CD4-positive, alpha-beta T cell treated with Interleukin-17A for 4 hours (primary cell): ENCODE results near the gene ATP1A3.
A peak's percentile ranks its signal among the peaks of the same experiment; 100 is the strongest.
"Not testable (repeated sequence)": the region's sequence is repeated elsewhere in the genome, so short reads cannot be mapped to it uniquely, and the experiment has no call there.

Source experiments
- DNase-seq: peaks from one replicate; pipeline ENCODE4 v3.0.0-alpha.2; 2020; ENCODE audit warnings: mixed read lengths

ATP1A3 gene

DNA sequence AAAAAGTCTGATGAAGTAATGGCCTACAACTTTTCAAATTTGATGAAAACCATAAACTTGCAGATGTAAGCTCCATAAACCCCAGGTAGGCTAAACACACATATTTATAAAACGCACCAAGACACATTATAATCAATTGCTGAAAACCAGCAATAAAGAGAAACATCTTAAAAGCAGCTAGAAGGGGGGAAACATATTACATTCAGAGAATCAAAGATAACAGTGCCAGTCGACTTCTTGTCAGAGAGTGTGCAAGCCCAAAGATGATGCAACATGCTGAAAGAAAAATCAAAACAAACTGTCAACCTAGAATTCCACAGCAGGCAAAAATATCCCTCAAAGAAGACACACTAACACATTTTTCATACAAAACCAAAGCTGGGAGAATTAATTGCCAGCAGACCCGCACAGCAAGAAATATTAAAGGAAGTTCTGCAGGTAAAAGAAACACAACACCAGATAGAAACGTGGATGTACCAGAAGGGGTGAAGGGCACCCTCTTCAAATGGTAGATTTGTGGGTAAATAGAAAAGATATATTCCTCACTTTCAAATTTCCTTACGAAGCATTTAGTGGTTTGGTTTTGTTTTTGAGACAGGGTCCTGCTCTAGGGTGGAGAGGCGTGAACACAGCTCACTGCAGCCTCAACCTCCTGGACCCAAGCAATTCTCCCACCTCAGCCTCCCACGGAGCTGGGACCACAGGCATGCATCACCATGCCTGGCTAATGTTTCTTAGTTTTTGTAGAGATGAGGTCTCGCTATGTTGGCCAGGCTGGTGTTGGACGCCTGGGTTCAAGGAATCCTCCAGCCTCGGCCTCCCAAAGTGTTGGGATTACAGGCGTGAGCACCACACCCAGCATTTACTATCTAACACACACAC, 16.5 kb upstream of the ATP1A3 start:
- DNase-seq: no peak

- no peak for DNase-seq
Observed at GRCh38 chr19:42006569-42006968, 12.5 kb upstream of the ATP1A3 start.

DNA sequence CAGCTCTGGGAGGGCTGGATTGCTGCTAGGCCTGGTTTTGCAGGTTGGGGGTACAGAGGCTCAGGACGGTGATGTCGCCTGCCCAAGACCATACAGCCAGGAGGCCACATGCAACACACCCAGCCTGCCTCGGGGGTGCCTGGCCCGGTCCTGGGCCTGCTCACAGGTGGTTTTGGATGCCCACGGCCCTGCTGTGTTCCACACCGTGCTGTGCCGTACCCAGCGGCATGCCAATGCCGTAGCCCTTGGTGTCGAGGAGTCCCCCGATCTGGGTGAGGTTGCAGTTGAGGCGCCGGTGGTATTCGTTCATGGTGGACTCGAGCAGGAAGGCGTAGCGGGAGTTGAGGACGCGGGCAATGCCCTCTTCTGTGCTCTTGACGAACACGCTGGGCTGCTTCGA, 11.5 kb upstream of the ATP1A3 start:
- DNase-seq: no peak

GRCh38 chr19:42003506-42004294, 9.7 kb upstream of the ATP1A3 start:
- DNase-seq: no peak

DNA sequence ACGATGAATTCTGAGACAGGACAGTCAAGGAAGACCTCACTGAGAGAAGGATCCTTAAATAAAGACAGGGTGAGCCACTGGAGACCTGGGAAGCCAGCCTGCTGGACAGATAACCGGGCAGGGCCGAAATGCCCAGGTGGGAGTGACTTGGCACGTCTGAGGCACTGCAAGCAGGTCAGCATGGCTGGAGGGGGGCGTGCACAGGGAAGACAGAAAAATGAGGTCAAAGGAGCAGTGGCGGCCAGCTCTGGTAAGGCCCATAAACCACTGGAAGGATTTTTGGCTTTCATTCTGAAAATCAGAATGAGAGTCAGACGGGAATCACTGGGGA, 5.8 kb upstream of the ATP1A3 start:
- DNase-seq: no peak

DNA sequence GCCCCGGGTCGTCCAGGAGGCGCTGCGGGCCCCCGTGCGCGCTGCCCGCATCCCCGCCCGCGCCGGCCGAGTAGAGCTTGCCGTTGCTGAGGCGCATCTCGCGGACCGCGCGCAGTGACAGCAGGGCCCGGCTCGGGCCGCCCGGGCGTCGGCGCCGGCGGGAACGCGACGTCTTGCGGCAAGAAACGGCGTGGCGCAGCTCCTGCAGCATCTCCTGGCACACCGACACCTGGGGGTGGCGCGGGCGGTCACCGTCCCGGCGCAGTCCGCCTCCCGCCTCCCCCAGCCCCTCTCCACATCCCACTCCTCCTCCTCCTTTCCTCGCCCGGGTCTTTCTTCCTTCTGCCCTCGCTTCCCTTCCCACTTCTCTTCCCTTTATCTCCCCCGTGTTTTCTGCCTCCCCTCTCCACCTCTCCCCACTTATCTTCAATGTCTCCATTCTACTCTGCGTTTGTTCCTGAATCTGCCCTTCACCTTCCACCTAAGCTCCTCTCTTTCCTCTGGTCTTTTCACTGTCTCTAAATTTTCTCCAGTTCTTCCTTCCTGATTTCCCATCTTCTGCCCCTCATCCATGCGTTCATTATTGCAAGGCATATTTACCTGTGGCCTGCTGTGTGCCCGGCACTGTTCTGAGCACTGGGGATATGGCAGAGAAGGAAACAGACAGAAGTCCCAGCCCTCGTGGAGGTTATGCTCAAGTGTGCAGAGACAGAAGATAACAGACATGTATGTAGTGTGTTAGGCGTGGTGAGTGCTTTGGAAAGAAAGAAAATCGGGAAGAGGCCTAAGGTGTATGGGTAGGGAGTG, 5.2 kb upstream of the ATP1A3 start:
- DNase-seq: no peak

- DNase-seq: peak; percentile 37
Observed at GRCh38 chr19:41998246-41999020, 4.4 kb upstream of the ATP1A3 start.

DNA sequence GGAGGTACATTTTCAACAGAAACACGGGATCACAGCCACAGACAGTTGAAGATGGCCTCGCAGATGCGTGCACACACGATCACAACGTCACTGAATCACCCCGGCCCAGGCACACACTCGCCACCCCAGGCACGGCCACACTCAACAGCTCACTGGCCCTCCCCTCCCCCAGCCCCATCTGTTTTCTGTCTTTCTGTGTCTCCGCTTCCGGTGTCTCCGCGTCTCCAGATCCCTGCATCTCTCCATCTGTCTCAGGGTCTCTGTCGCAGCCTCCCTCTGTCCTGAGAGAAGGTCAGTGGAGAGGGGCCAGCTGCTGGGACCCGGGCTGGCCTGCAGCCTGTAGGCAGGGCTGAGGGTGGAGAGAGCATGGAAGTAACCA, 3.8 kb upstream of the ATP1A3 start:
- no peak for DNase-seq

- peak; percentile 43 for DNase-seq
Observed at GRCh38 chr19:41997121-41997850, 3.3 kb upstream of the ATP1A3 start.

GRCh38 chr19:41995959-41996797, 2.1 kb upstream of the ATP1A3 start:
- no peak for DNase-seq

- no peak for DNase-seq
Observed at GRCh38 chr19:41994994-41995958, 1.2 kb upstream of the ATP1A3 start.

DNA sequence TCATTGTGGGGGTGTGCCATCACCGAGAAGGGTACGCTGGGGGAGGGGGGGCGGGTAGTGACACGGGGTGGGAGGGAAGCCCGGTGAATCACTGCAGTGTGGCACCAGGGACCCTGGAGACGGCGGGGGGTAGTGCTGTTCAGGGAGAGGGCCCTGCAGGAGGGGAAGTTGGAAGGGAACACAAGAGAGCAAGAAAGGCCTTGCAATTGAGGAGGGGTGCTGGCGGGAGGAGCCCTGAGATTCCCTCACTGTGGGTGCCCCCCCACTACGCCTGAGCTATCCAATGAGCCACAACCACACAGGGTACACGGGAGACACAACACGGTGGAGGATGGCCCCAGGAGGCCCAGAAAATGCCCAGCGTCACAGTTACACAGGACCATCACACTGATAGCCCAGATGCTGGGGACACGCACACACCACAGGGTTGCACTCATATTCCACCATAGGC, 516 bp upstream of the ATP1A3 start:
- peak; percentile 54 for DNase-seq

DNA sequence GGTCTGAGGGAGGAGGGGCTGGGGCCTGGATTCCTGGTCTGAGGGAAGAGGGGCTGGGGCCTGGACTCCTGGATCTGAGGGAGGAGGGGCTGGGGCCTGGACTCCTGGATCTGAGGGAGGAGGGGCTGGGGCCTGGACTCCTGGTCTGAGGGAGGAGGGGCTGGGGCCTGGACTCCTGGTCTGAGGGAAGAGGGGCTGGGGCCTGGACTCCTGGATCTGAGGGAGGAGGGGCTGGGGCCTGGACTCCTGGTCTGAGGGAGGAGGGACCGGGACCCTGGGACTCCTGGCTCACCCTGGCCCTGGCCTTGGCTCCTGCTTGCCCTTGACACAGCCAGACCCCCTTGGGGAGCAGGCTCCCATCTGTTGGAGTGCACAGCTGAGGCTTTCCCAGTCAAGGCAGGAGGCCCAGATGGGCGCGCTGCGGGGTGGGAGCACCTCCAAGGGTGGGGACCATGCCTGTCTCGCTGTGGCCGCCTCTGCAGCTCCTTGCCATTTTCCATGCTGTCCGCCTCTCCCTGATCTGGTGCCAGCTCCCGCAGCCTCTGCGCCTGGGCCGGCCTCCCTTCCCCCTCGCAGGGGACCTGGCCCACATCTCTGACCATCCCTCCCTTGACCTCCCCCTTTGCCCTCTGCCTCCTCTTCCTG, 2.0 kb downstream of the ATP1A3 start:
- not testable (repeated sequence) for DNase-seq

GRCh38 chr19:41991025-41991424, 3.0 kb downstream of the ATP1A3 start:
- DNase-seq: no peak

DNA sequence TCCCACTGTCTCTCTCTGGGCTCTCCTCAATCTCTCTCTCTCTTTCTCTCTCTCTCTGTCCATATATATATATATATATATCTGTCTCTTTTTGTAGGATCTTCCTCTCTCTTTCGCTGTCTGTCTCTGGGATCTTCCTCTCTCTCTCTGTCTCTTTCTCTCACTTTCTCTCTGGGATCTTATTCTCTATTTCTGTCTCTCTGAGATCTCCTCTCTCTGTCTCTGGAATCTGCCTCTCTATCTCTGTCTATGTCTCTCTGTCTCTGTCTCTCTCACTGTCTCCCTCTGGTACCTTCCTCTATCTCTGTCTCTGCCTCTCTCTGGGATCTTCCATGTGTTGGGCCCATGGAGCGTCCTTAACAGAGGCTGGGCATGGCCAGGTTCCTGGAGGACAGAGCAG, 3.4 kb downstream of the ATP1A3 start:
- DNase-seq: no peak

DNA sequence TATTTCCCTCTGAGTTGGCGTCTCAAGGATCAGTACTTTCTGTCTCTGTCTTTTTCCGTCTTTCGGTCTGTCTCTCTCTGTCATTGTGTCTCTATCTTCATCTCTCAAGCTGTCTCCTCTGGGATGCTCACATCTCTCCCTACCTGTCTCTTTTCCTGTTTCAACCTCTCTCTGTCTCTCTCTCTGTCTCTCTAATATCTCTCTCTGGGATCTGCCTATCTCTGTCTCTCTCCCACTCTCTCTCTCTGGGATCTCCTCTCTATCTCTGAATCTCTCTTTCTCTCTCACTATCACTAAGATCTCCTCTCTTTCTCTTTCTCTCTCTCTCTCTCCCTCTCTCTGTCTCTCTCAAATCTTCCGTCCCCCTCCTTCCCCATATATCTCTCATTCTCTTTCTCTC, 4.0 kb downstream of the ATP1A3 start:
- no peak for DNase-seq

DNA sequence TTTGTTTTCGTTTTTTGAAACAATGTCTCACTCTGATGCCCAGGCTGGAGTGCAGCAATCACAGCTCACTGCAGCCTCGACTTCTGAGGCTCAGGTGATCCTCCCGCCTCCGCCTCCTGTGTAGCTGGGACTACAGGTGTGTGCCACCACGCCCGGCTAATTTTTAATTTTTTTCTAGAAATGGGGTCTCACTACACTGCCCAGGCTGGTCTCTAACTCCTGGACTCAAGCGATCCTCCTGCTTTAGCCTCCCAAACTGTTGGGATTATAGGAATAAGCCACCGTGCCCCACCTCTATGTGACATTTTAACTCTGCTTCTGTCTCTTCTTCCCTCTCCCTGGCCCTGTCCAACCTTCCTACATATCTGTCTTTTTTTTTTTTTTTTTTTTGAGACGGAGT, 5.1 kb downstream of the ATP1A3 start:
- no peak for DNase-seq

GRCh38 chr19:41987141-41987860, 6.7 kb downstream of the ATP1A3 start:
- DNase-seq: no peak
